Activated CD4-positive, alpha-beta memory T cell treated with anti-CD3 and anti-CD28 coated beads for 36 hours (primary cell): ENCODE data around the gene ABCB9. TPM values are rescaled to one million over a fixed set of nuclear protein-coding genes. Genes with fewer than 3 reads are reported as not detected.

ENCODE experiments used
- CTCF ChIA-PET: fragments of 350-600 bp; sonication (Branson Sonifier 250); formaldehyde crosslinking; loops from one replicate; lab custom pipeline; 2021; ENCODE audit warnings: antibody characterized with exemption, inconsistent platforms; lab: Charles Lee
- POLR2A ChIA-PET: fragments of 350-600 bp; sonication (Branson Sonifier 250); formaldehyde crosslinking; loops from one replicate; lab custom pipeline; 2021; ENCODE audit warnings: antibody characterized with exemption; lab: Charles Lee
- DNase-seq: peaks from one replicate; pipeline ENCODE4 v3.0.0-alpha.2; 2020
- H3K27ac Mint-ChIP-seq: one replicate; pipeline ENCODE4 v1.8.0; 2021; ENCODE audit warnings: mixed read lengths
- H3K27me3 Mint-ChIP-seq: one replicate; pipeline ENCODE4 v1.8.0; 2021; ENCODE audit warnings: mixed read lengths
- H3K36me3 Mint-ChIP-seq: one replicate; pipeline ENCODE4 v1.8.0; 2021; ENCODE audit warnings: mixed read lengths
- H3K4me1 Mint-ChIP-seq: one replicate; pipeline ENCODE4 v1.8.0; 2021; ENCODE audit warnings: low read depth, mixed read lengths
- H3K4me3 Mint-ChIP-seq: one replicate; pipeline ENCODE4 v1.8.0; 2021; ENCODE audit warnings: mild to moderate bottlenecking, mixed read lengths
- H3K9me3 Mint-ChIP-seq: one replicate; pipeline ENCODE4 v1.8.0; 2021; ENCODE audit warnings: mixed read lengths
- intact Hi-C: fragments of 100-400 bp; cut with micrococcal nuclease; formaldehyde crosslinking; loops from one replicate; pipeline ENCODE4 v1.15.1; 2023
- total RNA-seq, 2 experiments: library from RNA; stranded (reverse); gene quantifications; one replicate each; pipeline ENCODE4 v1.2.3, GENCODE V29; 2021

The ABCB9 gene
- total RNA-seq, 2 experiments from 2014 or later, result 2.7 to 3.6 TPM

- Mint-ChIP-seq H3K9me3 (no peaks in the 10 kb centered on the region), H3K4me1 (peaks cover 8% of the 10 kb centered on the region), H3K4me3 (no peak overlapping the region), H3K36me3 (no peaks in the 10 kb centered on the region), H3K27ac (no peak overlapping the region), H3K27me3 (no peaks in the 10 kb centered on the region)
- CTCF ChIA-PET, result no interaction called here
- POLR2A ChIA-PET, result interaction anchor here (0.5 to 0.6 kb wide), 2 partner anchors 120 to 271 kb away, joined by 3 to 4 read pairs; no protein-coding TSS in a partner anchor
- no peak for DNase-seq
- intact Hi-C loops, result no loop called here
Observed at GRCh38 chr12:122991623-122992275, 25.5 kb upstream of the ABCB9 start.

- H3K9me3 Mint-ChIP-seq, result no peaks in the 10 kb centered on the region
- H3K4me3 Mint-ChIP-seq, result no peak overlapping the region
- peaks cover 8% of the 10 kb centered on the region for H3K4me1 Mint-ChIP-seq
- intact Hi-C loops, result no loop called here
- ChIA-PET CTCF (interaction anchor here (1.5 kb wide), 1 partner anchor 52 kb away, joined by 3 read pairs; no protein-coding TSS in a partner anchor), POLR2A (interaction anchor here (0.5 kb wide), 1 partner anchor 272 kb away, joined by 4 read pairs; no protein-coding TSS in a partner anchor)
- no peaks in the 10 kb centered on the region for H3K27me3 Mint-ChIP-seq
- H3K27ac Mint-ChIP-seq, result no peak overlapping the region
- H3K36me3 Mint-ChIP-seq, result no peaks in the 10 kb centered on the region
- no peak for DNase-seq
Observed at GRCh38 chr12:122990961-122991622, 24.8 kb upstream of the ABCB9 start.

GRCh38 chr12:122990561-122990960 is 24.3 kb upstream of the ABCB9 start:
- DNase-seq, result no peak
- ChIA-PET POLR2A (no interaction called here), CTCF (interaction anchor here (0.5 to 1.5 kb wide), 2 partner anchors 53 to 245 kb away, joined by 3 read pairs; no protein-coding TSS in a partner anchor)
- no peak overlapping the region for H3K27ac Mint-ChIP-seq
- H3K36me3 Mint-ChIP-seq, result no peaks in the 10 kb centered on the region
- H3K4me3 Mint-ChIP-seq, result no peak overlapping the region
- peaks cover 8% of the 10 kb centered on the region for H3K4me1 Mint-ChIP-seq
- no peaks in the 10 kb centered on the region for H3K9me3 Mint-ChIP-seq
- intact Hi-C loops, result no loop called here
- H3K27me3 Mint-ChIP-seq, result no peaks in the 10 kb centered on the region

- POLR2A ChIA-PET, result no interaction called here
- no peak for DNase-seq
- Mint-ChIP-seq H3K27me3 (no peaks in the 10 kb centered on the region), H3K27ac (no peak overlapping the region), H3K36me3 (no peaks in the 10 kb centered on the region), H3K4me1 (peaks cover 8% of the 10 kb centered on the region), H3K4me3 (no peak overlapping the region), H3K9me3 (no peaks in the 10 kb centered on the region)
- intact Hi-C loops, result no loop called here
- CTCF ChIA-PET, result interaction anchor here (0.5 to 1.6 kb wide), 3 partner anchors 54 to 248 kb away, joined by 3 to 4 read pairs (median 3); no protein-coding TSS in a partner anchor
Observed at GRCh38 chr12:122989874-122990419, 23.7 kb upstream of the ABCB9 start.

GRCh38 chr12:122989225-122989839 is 23.1 kb upstream of the ABCB9 start:
- H3K4me3 Mint-ChIP-seq, result no peak overlapping the region
- H3K36me3 Mint-ChIP-seq, result no peaks in the 10 kb centered on the region
- ChIA-PET POLR2A (no interaction called here), CTCF (interaction anchor here (1.5 to 1.6 kb wide), 2 partner anchors 54 to 249 kb away, joined by 3 to 4 read pairs; no protein-coding TSS in a partner anchor)
- no peak for DNase-seq
- H3K9me3 Mint-ChIP-seq, result no peaks in the 10 kb centered on the region
- no peaks in the 10 kb centered on the region for H3K27me3 Mint-ChIP-seq
- no peak overlapping the region for H3K27ac Mint-ChIP-seq
- intact Hi-C loops, result no loop called here
- H3K4me1 Mint-ChIP-seq, result peaks cover 8% of the 10 kb centered on the region

GRCh38 chr12:122988612-122989212 is 22.4 kb upstream of the ABCB9 start:
- H3K27ac Mint-ChIP-seq, result no peak overlapping the region
- CTCF ChIA-PET, result interaction anchor here (1.6 kb wide), 1 partner anchor 250 kb away, joined by 4 read pairs; no protein-coding TSS in a partner anchor

GRCh38 chr12:122988036-122988435 is 21.8 kb upstream of the ABCB9 start:
- H3K4me3 Mint-ChIP-seq, result no peak overlapping the region
- peaks cover 8% of the 10 kb centered on the region for H3K4me1 Mint-ChIP-seq
- DNase-seq, result no peak
- no peaks in the 10 kb centered on the region for H3K9me3 Mint-ChIP-seq
- intact Hi-C loops, result no loop called here
- ChIA-PET POLR2A (no interaction called here), CTCF (no interaction called here)
- no peak overlapping the region for H3K27ac Mint-ChIP-seq
- H3K36me3 Mint-ChIP-seq, result no peaks in the 10 kb centered on the region
- H3K27me3 Mint-ChIP-seq, result no peaks in the 10 kb centered on the region

More at GRCh38 chr12:122988612-122989212, 22.4 kb upstream of the ABCB9 start:
- H3K4me1 Mint-ChIP-seq, result peaks cover 10% of the 10 kb centered on the region
- POLR2A ChIA-PET, result no interaction called here
- no peaks in the 10 kb centered on the region for H3K9me3 Mint-ChIP-seq
- intact Hi-C loops, result no loop called here
- H3K4me3 Mint-ChIP-seq, result no peak overlapping the region
- no peaks in the 10 kb centered on the region for H3K36me3 Mint-ChIP-seq
- H3K27me3 Mint-ChIP-seq, result no peaks in the 10 kb centered on the region
- no peak for DNase-seq

- POLR2A ChIA-PET, result no interaction called here
- peaks cover 3% of the 10 kb centered on the region for H3K36me3 Mint-ChIP-seq
- H3K27me3 Mint-ChIP-seq, result no peaks in the 10 kb centered on the region
- H3K27ac Mint-ChIP-seq, result no peak overlapping the region
- H3K9me3 Mint-ChIP-seq, result no peaks in the 10 kb centered on the region
- DNase-seq, result no peak
- intact Hi-C loops, result no loop called here
- H3K4me3 Mint-ChIP-seq, result no peak overlapping the region
- CTCF ChIA-PET, result no interaction called here
- H3K4me1 Mint-ChIP-seq, result peaks cover 12% of the 10 kb centered on the region
Observed at GRCh38 chr12:122987086-122987951, 21.1 kb upstream of the ABCB9 start.

GRCh38 chr12:122986258-122986871 is 20.1 kb upstream of the ABCB9 start:
- POLR2A ChIA-PET, result no interaction called here
- intact Hi-C loops, result no loop called here
- CTCF ChIA-PET, result no interaction called here

GRCh38 chr12:122985338-122986257 is 19.3 kb upstream of the ABCB9 start:
- Mint-ChIP-seq H3K27me3 (no peaks in the 10 kb centered on the region), H3K4me1 (peaks cover 21% of the 10 kb centered on the region), H3K9me3 (no peaks in the 10 kb centered on the region), H3K36me3 (peaks cover 15% of the 10 kb centered on the region), H3K27ac (no peak overlapping the region), H3K4me3 (no peak overlapping the region)
- POLR2A ChIA-PET, result no interaction called here
- intact Hi-C loops, result no loop called here
- CTCF ChIA-PET, result no interaction called here
- no peak for DNase-seq

More at GRCh38 chr12:122986258-122986871, 20.1 kb upstream of the ABCB9 start:
- Mint-ChIP-seq H3K9me3 (no peaks in the 10 kb centered on the region), H3K4me1 (peaks cover 21% of the 10 kb centered on the region), H3K4me3 (no peak overlapping the region), H3K36me3 (peaks cover 12% of the 10 kb centered on the region), H3K27me3 (no peaks in the 10 kb centered on the region), H3K27ac (no peak overlapping the region)
- no peak for DNase-seq
